Measurements from ENCODE around the gene MRPL14.

Gene MRPL14

GRCh38 chr6:44104481-44105021 is 22.7 kb downstream of the MRPL14 start:
- DNase-seq = no peak
- peaks cover 67% of the 10 kb centered on the region for H3K36me3 ChIP-seq

GRCh38 chr6:44102527-44102926 is 24.7 kb downstream of the MRPL14 start:
- Histone ChIP-seq H3K4me3 (ENCODE audit: low read depth, low read length) (no peak overlapping the region), H3K4me1 (peaks cover 10% of the 10 kb centered on the region), H3K27me3 (no peaks in the 10 kb centered on the region), H3K36me3 (peaks cover 57% of the 10 kb centered on the region), H3K9me3 (no peaks in the 10 kb centered on the region)
- TF ChIP-seq CTCF (IDR thresholded peaks at IDR 0.05; ENCODE audit: low read depth, low read length) = no peak
- no peak for DNase-seq

More at GRCh38 chr6:44104481-44105021, 22.7 kb downstream of the MRPL14 start:
- no peaks in the 10 kb centered on the region for H3K9me3 ChIP-seq
- no peaks in the 10 kb centered on the region for H3K27me3 ChIP-seq
- H3K4me1 ChIP-seq = peaks cover 7% of the 10 kb centered on the region; the same call in 1 of the 2 replicates
- H3K4me3 ChIP-seq (ENCODE audit: low read depth, low read length) = no peak overlapping the region
- TF ChIP-seq CTCF (IDR thresholded peaks at IDR 0.05; ENCODE audit: low read depth, low read length) = no peak

- DNase-seq = no peak
- Histone ChIP-seq H3K4me3 (ENCODE audit: low read depth, low read length) (no peak overlapping the region), H3K9me3 (no peaks in the 10 kb centered on the region), H3K27me3 (no peaks in the 10 kb centered on the region), H3K36me3 (peaks cover 50% of the 10 kb centered on the region), H3K4me1 (peaks cover 10% of the 10 kb centered on the region)
- TF ChIP-seq CTCF (IDR thresholded peaks at IDR 0.05; ENCODE audit: low read depth, low read length) = no peak
These were observed 25.4 kb downstream of the MRPL14 start for GRCh38 chr6:44101832-44102231.

GRCh38 chr6:44100088-44100550 is 27.1 kb downstream of the MRPL14 start:
- no peaks in the 10 kb centered on the region for H3K9me3 ChIP-seq
- peak; percentile 74 for TF ChIP-seq CTCF (IDR thresholded peaks at IDR 0.05; ENCODE audit: low read depth, low read length)
- H3K36me3 ChIP-seq = peaks cover 36% of the 10 kb centered on the region
- peaks cover 4% of the 10 kb centered on the region for H3K4me1 ChIP-seq
- peak; percentile 56 for DNase-seq
- H3K27me3 ChIP-seq = no peaks in the 10 kb centered on the region
- H3K4me3 ChIP-seq (ENCODE audit: low read depth, low read length) = no peak overlapping the region

GRCh38 chr6:44099192-44099591 is 28.1 kb downstream of the MRPL14 start:
- no peak for DNase-seq
- no peak for TF ChIP-seq CTCF (IDR thresholded peaks at IDR 0.05; ENCODE audit: low read depth, low read length)
- Histone ChIP-seq H3K9me3 (no peaks in the 10 kb centered on the region), H3K4me3 (ENCODE audit: low read depth, low read length) (no peak overlapping the region), H3K4me1 (peaks cover 3% of the 10 kb centered on the region), H3K36me3 (peaks cover 35% of the 10 kb centered on the region), H3K27me3 (no peaks in the 10 kb centered on the region)

- TF ChIP-seq CTCF (IDR thresholded peaks at IDR 0.05; ENCODE audit: low read depth, low read length) = no peak
- Histone ChIP-seq H3K27me3 (no peaks in the 10 kb centered on the region), H3K4me1 (peaks cover 3% of the 10 kb centered on the region), H3K36me3 (peaks cover 31% of the 10 kb centered on the region), H3K4me3 (ENCODE audit: low read depth, low read length) (no peak overlapping the region), H3K9me3 (no peaks in the 10 kb centered on the region)
- DNase-seq = no peak
These were observed 29.4 kb downstream of the MRPL14 start for GRCh38 chr6:44097782-44098317.

Data from BE2C (cell line).